GM23338 (cell line): ENCODE results near the gene DYNLT2. TPM values are rescaled to one million over a fixed set of nuclear protein-coding genes. Genes with fewer than 3 reads are reported as not detected.

Experiments
- JUNB ChIP-seq: IDR thresholded peaks from one replicate; pipeline ENCODE4 v1.6.1; 2016; ENCODE audit warnings: antibody characterized with exemption; ENCODE audit not compliant: unreplicated experiment
- POLR2AphosphoS5 ChIP-seq: IDR thresholded peaks from 2 replicates; pipeline ENCODE4 v1.6.1; 2016; ENCODE audit warnings: antibody characterized with exemption, low read depth
- STAT1 ChIP-seq: IDR thresholded peaks from one replicate; pipeline ENCODE4 v1.6.1; 2016; ENCODE audit warnings: antibody characterized with exemption; ENCODE audit not compliant: unreplicated experiment
- ZNF114 ChIP-seq: fragments of 250-450 bp; sonication (Bioruptor Pico); IDR thresholded peaks from 2 replicates; pipeline ENCODE4 v1.5.0; 2020; ENCODE audit warnings: mild to moderate bottlenecking, moderate library complexity
- ZNF331 ChIP-seq: fragments of 250-450 bp; sonication (Bioruptor Pico); IDR thresholded peaks from 2 replicates; pipeline ENCODE4 v1.5.0; 2020; ENCODE audit warnings: low read depth, mild to moderate bottlenecking, moderate library complexity
- ZNF462 ChIP-seq: fragments of 250-450 bp; sonication (Bioruptor Pico); IDR thresholded peaks from 2 replicates; pipeline ENCODE4 v1.5.0; 2020; ENCODE audit warnings: mild to moderate bottlenecking, moderate library complexity
- polyA plus RNA-seq: library from polyadenylated mRNA; unstranded; fragments of >200 nt; fragmentation: Nextera tagmentation; extraction: Ambion mirVana; gene quantifications from 2 replicates; pipeline ENCODE4 v1.2.1, GENCODE V29; 2016
- total RNA-seq: library from RNA; depleted of rRNA; stranded (reverse); fragments of >200 nt; shearing (Covaris generic); gene quantifications from 2 replicates; pipeline ENCODE4 v1.2.3, GENCODE V29; 2014
- TF ChIP-seq, protein P1 (sequence below): IDR thresholded peaks from one replicate; pipeline ENCODE4 v1.6.1; 2018; ENCODE audit warnings: antibody characterized with exemption; ENCODE audit not compliant: unreplicated experiment

DYNLT2 gene
- total and polyA plus RNA-seq, 2 experiments from 2014 or later: 2.8 to 4.4 TPM

DNA sequence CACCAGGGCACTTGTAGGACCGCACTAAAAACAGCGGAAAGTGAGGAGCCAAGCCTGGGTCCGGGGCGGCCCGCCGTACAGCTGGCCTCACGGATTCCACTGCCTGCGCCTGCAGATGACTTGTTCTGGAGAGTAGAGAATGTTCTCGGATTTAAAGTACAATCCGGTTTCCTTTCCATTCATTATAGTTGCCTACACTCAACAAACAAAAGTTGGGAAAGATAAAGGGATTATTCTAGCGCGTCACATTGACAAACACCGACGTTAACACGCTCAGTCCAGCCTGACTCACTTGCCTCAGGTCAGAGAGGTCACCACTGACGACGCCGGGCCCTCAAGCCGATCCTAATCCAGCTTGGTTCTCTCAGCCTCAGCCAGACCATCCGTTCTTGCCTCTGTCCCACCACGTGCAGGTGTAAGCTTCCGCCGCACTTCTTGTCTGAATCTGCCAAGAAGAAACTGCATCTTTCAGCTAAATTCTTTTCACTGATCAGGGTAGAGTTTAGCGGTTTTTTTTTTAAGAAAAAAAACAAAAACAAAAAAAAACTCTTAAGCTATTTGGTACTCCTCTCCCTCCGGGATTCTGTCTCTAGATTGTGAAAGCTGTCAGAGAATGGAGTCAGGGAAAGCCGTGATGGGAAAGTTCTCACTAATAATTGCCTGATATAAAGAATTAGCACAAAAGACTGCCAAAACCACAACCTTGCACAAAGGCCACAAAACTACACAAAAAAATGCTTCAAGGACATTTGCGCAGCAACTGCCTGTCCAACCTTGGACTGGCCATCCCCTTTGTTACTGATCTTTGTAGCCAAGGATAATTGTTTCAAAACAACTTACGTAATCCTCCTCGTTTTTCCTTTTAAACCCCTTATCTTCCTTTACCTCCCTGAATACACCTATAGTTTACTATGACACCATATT, 26.0 kb downstream of the DYNLT2 start (continued):
- TF ChIP-seq, protein P1, sequence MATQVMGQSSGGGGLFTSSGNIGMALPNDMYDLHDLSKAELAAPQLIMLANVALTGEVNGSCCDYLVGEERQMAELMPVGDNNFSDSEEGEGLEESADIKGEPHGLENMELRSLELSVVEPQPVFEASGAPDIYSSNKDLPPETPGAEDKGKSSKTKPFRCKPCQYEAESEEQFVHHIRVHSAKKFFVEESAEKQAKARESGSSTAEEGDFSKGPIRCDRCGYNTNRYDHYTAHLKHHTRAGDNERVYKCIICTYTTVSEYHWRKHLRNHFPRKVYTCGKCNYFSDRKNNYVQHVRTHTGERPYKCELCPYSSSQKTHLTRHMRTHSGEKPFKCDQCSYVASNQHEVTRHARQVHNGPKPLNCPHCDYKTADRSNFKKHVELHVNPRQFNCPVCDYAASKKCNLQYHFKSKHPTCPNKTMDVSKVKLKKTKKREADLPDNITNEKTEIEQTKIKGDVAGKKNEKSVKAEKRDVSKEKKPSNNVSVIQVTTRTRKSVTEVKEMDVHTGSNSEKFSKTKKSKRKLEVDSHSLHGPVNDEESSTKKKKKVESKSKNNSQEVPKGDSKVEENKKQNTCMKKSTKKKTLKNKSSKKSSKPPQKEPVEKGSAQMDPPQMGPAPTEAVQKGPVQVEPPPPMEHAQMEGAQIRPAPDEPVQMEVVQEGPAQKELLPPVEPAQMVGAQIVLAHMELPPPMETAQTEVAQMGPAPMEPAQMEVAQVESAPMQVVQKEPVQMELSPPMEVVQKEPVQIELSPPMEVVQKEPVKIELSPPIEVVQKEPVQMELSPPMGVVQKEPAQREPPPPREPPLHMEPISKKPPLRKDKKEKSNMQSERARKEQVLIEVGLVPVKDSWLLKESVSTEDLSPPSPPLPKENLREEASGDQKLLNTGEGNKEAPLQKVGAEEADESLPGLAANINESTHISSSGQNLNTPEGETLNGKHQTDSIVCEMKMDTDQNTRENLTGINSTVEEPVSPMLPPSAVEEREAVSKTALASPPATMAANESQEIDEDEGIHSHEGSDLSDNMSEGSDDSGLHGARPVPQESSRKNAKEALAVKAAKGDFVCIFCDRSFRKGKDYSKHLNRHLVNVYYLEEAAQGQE: no peak
- TF ChIP-seq ZNF462 (CRISPR knock-in tag) (no peak), ZNF331 (no peak), STAT1 (no peak), POLR2AphosphoS5 (no peak), JUNB (no peak), ZNF114 (CRISPR knock-in tag) (no peak)
